ENCODE data around the gene EP300. TPM values are rescaled to one million over a fixed set of nuclear protein-coding genes. Genes with fewer than 3 reads are reported as not detected.

The EP300 gene
- total RNA-seq, 1 experiment from 2014 or later, result 78.6 TPM

- Histone ChIP-seq H3K36me3 (ENCODE audit: control insufficient read depth, insufficient read depth, low read length) (no peaks in the 10 kb centered on the region; the same call in 1 of the 2 replicates), H3K9me3 (no peaks in the 10 kb centered on the region), H3K27me3 (replicated peaks; ENCODE audit: control insufficient read depth, insufficient read depth, low read length) (no peaks in the 10 kb centered on the region), H3K4me3 (ENCODE audit: low read depth, low read length) (no peak overlapping the region), H3K4me1 (peaks cover 7% of the 10 kb centered on the region; the same call in 1 of the 2 replicates)
- peaks cover 18% of the 10 kb centered on the region for H3K36me3 Mint-ChIP-seq (ENCODE audit: insufficient read depth, unreplicated experiment)
- POLR2A ChIA-PET, result interaction anchor here (0.6 kb wide), 1 partner anchor 75 kb away, joined by 5 read pairs; no protein-coding TSS in a partner anchor
- H3K4me1 Mint-ChIP-seq (ENCODE audit: low read depth, unreplicated experiment), result peaks cover 15% of the 10 kb centered on the region
- no TSS peak for BruUV-seq (replicated peaks)
- CTCF ChIA-PET, result no interaction called here
- DNase-seq, result peak in 1 of 2 experiments; percentile 20
- no peak overlapping the region for H3K27ac Mint-ChIP-seq (ENCODE audit: unreplicated experiment)
- no peaks in the 10 kb centered on the region for H3K9me3 Mint-ChIP-seq (ENCODE audit: unreplicated experiment)
- no peak overlapping the region for H3K4me3 Mint-ChIP-seq (ENCODE audit: unreplicated experiment)
- TF ChIP-seq CTCF (IDR thresholded peaks at IDR 0.05; ENCODE audit: insufficient read depth in 1 of 2, low read depth in 1 of 2, low read length in 1 of 2, severe bottlenecking in 1 of 2, unreplicated experiment in 1 of 2), result no peak
- peaks cover 6% of the 10 kb centered on the region for H3K27me3 Mint-ChIP-seq (ENCODE audit: insufficient read depth, unreplicated experiment)
- intact Hi-C loops (cut with micrococcal nuclease; ENCODE audit: unreplicated experiment), result no loop called here
Measured at GRCh38 chr22:41201141-41201540, 108.7 kb downstream of the EP300 start.

- peaks cover 19% of the 10 kb centered on the region for H3K36me3 Mint-ChIP-seq (ENCODE audit: insufficient read depth, unreplicated experiment)
- H3K4me3 ChIP-seq (ENCODE audit: low read depth, low read length), result no peak overlapping the region
- no peak overlapping the region for H3K4me3 Mint-ChIP-seq (ENCODE audit: unreplicated experiment)
- H3K27me3 Mint-ChIP-seq (ENCODE audit: insufficient read depth, unreplicated experiment), result peaks cover 6% of the 10 kb centered on the region
- peaks cover 3% of the 10 kb centered on the region; the same call in 1 of the 2 replicates for H3K4me1 ChIP-seq
- H3K9me3 Mint-ChIP-seq (ENCODE audit: unreplicated experiment), result no peaks in the 10 kb centered on the region
- ChIA-PET CTCF (no interaction called here), POLR2A (no interaction called here)
- no peak for DNase-seq
- H3K27me3 ChIP-seq (replicated peaks; ENCODE audit: control insufficient read depth, insufficient read depth, low read length), result no peaks in the 10 kb centered on the region
- no peaks in the 10 kb centered on the region for H3K9me3 ChIP-seq
- intact Hi-C loops (cut with micrococcal nuclease; ENCODE audit: unreplicated experiment), result no loop called here
- peaks cover 10% of the 10 kb centered on the region for H3K4me1 Mint-ChIP-seq (ENCODE audit: low read depth, unreplicated experiment)
- no peaks in the 10 kb centered on the region for H3K36me3 ChIP-seq (ENCODE audit: control insufficient read depth, insufficient read depth, low read length)
- BruUV-seq (replicated peaks), result no TSS peak
- no peak for TF ChIP-seq CTCF (IDR thresholded peaks at IDR 0.05; ENCODE audit: insufficient read depth in 1 of 2, low read depth in 1 of 2, low read length in 1 of 2, severe bottlenecking in 1 of 2, unreplicated experiment in 1 of 2)
- H3K27ac Mint-ChIP-seq (ENCODE audit: unreplicated experiment), result no peak overlapping the region
Measured at GRCh38 chr22:41203118-41203517, 110.7 kb downstream of the EP300 start.

DNA sequence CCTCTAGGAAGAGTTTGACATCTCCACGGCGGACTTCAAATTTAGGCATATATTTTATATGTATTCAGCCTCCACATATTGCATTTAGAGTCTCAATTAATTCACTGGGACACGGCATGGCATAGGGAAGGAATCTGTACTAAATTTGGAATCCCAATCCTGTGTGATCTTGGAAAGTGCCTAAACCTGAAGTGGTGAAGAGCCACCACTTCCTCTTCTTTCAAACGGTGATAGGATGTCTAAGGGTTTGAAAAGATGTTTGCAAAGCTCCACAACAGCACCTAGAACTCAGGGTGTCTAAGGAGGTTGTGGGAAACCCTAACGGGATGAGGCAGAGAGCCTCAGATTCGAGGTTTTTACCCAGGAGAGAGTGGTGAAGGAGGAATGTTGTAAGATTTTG is 111.7 kb downstream of the EP300 start:
- ChIA-PET CTCF (no interaction called here), POLR2A (no interaction called here)
- Mint-ChIP-seq H3K36me3 (ENCODE audit: insufficient read depth, unreplicated experiment) (peaks cover 19% of the 10 kb centered on the region), H3K27me3 (ENCODE audit: insufficient read depth, unreplicated experiment) (peaks cover 3% of the 10 kb centered on the region), H3K4me1 (ENCODE audit: low read depth, unreplicated experiment) (peaks cover 5% of the 10 kb centered on the region), H3K27ac (ENCODE audit: unreplicated experiment) (peak overlapping the region; percentile 99), H3K9me3 (ENCODE audit: unreplicated experiment) (no peaks in the 10 kb centered on the region), H3K4me3 (ENCODE audit: unreplicated experiment) (peak overlapping the region; percentile 28)
- no peak for DNase-seq
- intact Hi-C loops (cut with micrococcal nuclease; ENCODE audit: unreplicated experiment), result no loop called here
- BruUV-seq (replicated peaks), result no TSS peak
- no peaks in the 10 kb centered on the region for H3K9me3 ChIP-seq
- H3K27me3 ChIP-seq (replicated peaks; ENCODE audit: control insufficient read depth, insufficient read depth, low read length), result no peaks in the 10 kb centered on the region
- no peaks in the 10 kb centered on the region; the same call in 1 of the 2 replicates for H3K4me1 ChIP-seq
- no peak overlapping the region for H3K4me3 ChIP-seq (ENCODE audit: low read depth, low read length)
- H3K36me3 ChIP-seq (ENCODE audit: control insufficient read depth, insufficient read depth, low read length), result no peaks in the 10 kb centered on the region
- TF ChIP-seq CTCF (IDR thresholded peaks at IDR 0.05; ENCODE audit: insufficient read depth in 1 of 2, low read depth in 1 of 2, low read length in 1 of 2, severe bottlenecking in 1 of 2, unreplicated experiment in 1 of 2), result no peak

Measured in Caco-2 (cell line).